T-helper 2 cell (primary cell): ENCODE results near the gene HSPA4.
"Not testable (repeated sequence)": the region's sequence is repeated elsewhere in the genome, so short reads cannot be mapped to it uniquely, and the experiment has no call there.

Experiments
- DNase-seq, 5 experiments: peaks; one replicate each; pipeline versions ENCODE4 v3.0.0 to v3.0.0-alpha.2; 2012 to 2022
- total RNA-seq, 2 donors: gene quantifications; one replicate each; lab custom pipeline; 2026; lab: John Stamatoyannopoulos, UW

HSPA4 gene
- total RNA-seq, result 70.1 to 81.1 reads per million in 2 donors

- DNase-seq, result peak; percentile 87 to 99 (median 97)
Measured at GRCh38 chr5:133051542-133052316, at the start of gene HSPA4. Gene HSPA4, plus strand, starts transcription at chr5:133052013. Its CDS starts 238 bp downstream, at chr5:133052251.

DNA sequence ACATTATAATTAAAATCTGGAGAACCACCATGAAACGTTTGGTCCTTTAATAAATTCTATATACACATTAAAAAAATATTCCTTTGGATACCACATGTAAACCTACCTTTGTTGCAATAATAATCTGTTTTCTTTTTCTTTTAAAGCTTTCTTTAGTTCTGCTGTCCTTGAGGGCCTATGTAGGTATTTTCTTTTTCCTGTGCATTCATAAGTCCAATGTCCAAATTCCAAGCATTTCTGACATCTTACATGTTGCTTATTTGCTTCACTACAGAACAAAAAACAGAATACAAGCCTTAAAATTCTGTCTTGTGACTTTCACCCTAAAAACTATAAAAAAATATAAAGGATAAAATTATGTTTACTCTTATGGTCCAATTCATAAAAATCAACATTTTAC, 45.2 kb upstream of the HSPA4 start:
- no peak for DNase-seq

DNA sequence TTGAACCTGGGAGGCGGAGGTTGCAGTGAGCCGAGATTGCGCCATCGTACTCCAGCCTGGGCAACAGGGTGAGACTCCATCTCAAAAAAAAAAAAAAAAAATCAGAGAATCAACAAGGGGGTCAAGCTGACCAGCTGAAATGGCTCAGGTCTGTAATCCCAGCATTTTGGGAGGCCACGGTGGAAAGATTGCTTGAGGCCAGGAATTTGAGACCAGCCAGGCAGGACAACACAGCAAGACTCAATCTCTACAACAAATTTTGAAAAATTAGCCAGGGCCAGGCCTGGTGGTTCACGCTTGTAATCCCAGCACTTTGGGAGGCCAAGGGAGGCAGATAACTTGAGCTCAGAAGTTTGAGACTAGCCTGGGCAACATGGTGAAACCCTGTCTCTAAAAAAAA, 43.4 kb upstream of the HSPA4 start:
- DNase-seq, result not testable (repeated sequence)

DNA sequence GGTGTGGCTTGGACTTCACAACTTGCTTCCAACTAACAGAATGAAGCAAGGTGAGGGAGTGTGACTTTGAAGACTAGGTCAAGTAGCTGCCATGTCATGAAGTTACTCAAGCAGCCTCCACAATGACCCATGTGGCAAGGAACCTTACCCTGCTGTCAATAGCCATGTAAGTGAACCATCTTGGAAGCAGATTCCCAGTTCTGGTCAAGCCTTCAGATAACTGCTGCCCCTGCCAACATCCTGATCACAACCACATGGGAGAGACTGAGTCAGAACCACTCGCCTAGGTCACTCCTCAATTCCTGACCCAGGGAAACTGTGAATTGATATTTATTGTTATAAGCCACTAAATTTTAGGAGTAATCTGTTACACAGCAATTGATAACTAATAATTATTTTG, 36.3 kb upstream of the HSPA4 start:
- no peak for DNase-seq

DNA sequence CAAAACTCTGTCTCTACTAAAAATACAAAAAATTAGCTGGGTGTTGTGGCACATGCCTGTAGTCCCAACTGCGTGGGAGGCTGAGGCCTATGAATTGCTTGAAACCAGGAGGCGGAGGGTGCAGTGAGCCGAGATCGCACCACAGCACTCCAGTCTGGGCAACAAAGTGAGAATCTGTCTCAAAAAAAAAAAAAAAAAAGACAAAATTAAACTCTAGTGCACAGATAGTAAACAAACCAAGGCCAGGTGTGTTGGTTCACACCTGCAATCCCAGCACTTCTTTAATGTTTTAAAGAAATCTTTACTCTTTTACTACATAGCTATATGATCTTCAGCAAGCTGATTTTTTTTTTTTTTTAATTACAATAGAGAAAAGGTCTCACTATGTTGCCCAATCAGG, 33.8 kb upstream of the HSPA4 start:
- DNase-seq, result no peak

GRCh38 chr5:133019471-133019870, 32.3 kb upstream of the HSPA4 start:
- DNase-seq, result not testable (repeated sequence)

DNA sequence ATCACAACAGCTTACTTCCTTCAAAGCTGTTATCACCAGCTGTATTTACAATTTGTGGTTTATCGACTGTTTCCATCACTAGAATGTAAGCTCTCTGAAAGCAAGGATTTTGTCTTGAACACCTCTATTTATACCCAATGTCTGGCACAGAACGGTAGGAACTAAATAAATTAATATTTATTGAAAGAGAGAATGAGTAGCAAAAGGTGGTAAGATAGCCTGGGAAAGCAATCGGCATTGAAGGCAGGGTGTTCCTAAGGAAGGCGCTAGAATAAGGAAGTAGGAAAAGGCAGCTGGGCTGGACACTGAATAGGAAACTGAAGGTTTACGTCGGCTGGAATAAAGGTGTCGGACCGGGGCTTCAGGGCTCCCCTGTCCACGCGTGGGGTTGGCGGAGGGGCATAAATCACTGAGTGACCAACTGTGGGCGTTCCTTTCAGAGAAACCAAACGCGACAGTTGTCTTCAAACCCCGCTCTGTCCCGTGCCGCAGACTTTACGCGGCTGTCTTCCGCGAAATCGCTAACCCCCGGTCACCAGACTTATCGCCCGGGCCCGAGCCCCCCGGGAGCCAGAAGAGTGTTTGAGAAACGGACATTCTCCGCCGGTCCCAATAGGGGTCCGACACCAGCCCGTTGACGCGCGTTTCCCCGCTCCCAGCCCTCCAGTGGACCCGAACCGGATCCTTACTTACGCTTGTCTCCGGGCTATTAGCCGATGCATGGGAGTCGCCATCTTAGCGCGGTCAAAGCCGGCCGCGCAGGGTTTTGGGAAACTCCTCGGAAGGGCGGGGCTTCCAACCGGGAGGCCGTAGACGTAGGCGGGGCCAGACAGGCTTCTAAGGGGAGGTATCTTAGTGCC, 25.8 kb upstream of the HSPA4 start, which contains the start of gene ZCCHC10:
Gene ZCCHC10, minus strand, starts transcription at position 746 of the 860 bp plus-strand sequence. Its CDS starts 12 bp downstream, at position 734.
- DNase-seq, result peak; percentile 78 to 92 (median 86)

GRCh38 chr5:133026664-133027153, 25.1 kb upstream of the HSPA4 start:
- no peak for DNase-seq

DNA sequence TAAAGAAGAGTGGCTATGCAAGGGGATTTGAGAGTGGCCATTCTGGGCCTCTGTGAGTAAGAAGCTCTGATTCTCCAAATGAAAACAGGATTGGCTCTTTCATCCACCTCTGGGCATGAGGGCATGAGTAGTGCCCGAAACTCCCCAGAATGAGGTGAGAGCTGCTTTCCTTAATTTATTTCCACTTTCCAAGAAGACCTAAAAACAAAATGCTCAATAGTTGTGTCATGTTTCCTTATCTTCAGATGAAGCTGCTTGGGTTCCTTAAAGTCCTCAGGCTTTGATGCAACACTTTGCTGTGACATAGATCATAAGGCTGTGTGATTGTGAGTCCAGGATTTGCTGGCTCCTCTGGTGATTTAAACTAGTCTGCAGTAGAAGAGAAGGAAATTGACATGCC, 22.4 kb upstream of the HSPA4 start:
- no peak for DNase-seq

- no peak for DNase-seq
Measured at GRCh38 chr5:133030343-133031005, 21.3 kb upstream of the HSPA4 start.

GRCh38 chr5:133032852-133033742, 18.7 kb upstream of the HSPA4 start:
- DNase-seq, result peak in 2 of 5 experiments; percentile 11 to 60

DNA sequence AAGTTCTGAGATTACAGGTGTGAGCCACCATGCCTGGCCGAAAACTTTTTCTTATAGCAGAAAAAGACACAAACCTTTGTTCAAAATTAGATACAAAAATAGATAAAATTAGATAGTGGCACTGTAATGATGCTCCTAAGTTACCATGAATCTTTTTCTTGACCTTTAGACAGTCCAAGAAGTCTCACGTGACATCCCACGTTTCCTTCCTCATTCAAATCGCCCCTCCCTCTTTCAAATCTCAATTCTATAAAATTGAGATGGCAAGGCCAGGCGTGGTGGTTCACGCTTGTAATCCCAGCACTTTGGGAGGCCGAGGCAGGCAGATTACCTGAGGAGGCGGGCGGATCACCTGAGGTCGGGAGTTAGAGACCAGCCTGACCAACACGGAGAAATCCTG, 17.7 kb upstream of the HSPA4 start:
- no peak for DNase-seq

DNA sequence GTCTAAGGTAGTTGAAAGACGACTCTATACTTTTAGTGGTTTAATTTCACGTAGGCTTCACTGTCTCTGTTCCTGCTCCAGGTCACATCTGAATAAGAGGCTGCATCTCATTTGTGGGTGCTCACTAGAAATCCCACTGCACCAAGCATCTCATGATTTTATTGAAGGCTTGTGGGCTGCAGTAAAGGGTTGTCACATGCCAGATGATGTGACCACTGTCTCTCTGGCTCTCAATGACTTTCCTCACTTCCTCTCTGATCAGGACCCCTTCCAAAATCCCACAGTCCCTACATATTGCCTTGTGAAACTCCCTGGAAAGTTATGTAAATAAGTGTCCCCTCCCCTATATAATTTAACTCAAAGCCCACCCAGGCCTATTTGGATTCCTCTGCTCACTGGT, 16.6 kb upstream of the HSPA4 start:
- no peak for DNase-seq

DNA sequence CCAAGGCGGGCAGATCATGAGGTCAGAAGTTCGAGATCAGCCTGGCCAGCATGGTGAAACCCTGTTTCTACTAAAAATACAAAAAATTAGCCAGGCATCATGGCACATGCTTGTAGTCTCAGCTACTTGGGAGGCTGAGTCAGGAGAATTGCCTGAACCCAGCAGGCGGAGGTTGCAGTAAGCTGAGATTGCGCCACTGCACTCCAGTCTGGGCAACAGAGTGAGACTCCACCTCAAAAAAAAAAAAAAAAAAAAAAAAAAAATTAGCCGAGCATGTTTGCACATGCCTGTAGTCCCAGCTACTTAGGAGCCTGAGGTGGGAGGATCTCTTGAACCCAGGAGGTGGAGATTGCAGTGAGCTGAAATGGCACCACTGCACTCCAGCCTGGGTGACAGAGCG, 15.1 kb upstream of the HSPA4 start:
- not testable (repeated sequence) for DNase-seq

DNA sequence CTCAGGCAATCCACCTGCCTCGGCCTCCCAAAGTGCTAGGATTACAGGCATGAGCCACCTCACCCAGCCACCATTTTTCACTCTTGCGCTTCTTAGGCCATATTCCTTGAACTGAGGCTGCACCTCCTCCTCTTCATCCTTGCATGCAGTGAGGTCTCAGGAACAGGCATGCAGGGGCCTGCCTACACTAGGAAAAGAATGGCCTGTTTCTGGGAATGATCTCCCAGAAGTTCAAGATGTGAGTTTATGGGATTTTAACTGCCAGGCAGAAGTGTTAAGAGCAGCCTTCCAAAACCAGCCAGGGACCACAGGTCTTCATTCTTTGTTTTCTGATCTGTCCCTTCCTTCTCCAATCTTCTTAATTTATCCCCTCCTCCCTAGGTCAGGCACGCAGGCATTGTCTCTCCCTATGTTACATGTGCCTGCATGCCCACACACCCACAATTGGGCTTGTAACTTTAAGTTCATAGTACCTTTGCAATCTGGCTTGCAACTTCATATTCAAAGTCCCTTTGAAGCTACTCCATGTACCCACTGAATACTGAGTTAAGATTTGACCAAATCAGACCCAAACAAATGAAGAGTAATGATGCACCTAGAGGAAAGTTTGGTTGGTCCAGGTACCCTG, 10.5 kb upstream of the HSPA4 start:
- no peak for DNase-seq

GRCh38 chr5:133041910-133042309, 9.9 kb upstream of the HSPA4 start:
- no peak for DNase-seq

DNA sequence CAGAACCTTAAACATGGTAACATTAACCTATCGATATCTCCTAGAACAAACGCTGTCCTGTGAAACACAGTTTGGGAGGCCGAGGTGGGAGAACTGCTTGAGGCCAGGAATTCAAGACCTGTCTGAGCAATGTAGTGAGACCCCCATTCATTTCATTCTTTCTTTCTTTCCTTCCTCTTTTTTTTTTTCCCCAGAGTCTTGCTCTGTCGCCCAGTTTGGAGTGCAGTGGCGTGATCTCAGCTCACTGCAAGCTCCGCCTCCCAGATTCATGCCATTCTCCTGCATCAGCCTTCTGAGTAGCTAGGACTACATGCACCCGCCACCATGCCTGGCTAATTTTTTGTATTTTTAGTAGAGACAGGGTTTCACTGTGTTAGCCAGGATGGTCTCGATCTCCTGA, 5.3 kb upstream of the HSPA4 start:
- DNase-seq, result not testable (repeated sequence)

GRCh38 chr5:133047404-133047803, 4.4 kb upstream of the HSPA4 start:
- no peak for DNase-seq

DNA sequence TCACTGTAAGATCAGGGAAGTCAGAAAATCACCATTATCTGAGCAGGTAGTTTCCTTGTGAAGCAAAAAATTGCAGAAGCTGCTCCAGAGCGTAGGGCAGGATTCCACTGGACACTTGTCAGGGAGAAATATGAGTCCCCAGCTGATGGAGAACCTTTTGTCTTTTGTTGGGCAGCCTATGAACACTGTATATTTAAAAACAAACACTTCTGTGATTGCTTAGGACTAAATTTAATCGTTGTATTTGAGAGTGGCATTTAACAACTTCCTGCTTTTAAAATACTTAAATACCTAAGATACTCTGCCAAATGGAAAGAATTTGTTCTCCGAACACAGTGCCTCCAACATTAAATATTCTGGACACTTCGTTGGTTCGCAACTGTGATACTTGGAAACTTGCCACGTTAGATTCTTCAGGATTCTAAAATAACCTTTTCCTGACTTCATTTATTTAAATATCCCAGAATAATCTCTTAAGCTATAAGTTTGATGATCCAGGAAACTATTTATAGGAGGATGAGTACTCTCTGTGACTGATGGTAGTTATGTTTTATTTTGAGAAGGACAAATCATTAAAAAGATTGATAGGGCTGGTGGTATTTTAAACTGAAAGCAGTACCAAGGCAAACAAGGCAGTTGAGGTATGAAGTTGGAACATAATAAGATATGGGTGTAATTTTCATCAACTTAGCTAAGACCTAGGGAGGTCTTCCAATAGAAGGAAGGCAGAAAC, 2.7 kb upstream of the HSPA4 start:
- DNase-seq, result no peak

GRCh38 chr5:133049726-133050048, 2.1 kb upstream of the HSPA4 start:
- DNase-seq, result no peak

GRCh38 chr5:133050521-133050920, 1.3 kb upstream of the HSPA4 start:
- DNase-seq, result peak in 1 of 5 experiments; percentile 52
